ENCODE results near the gene MAK. TPM values are rescaled to one million over a fixed set of nuclear protein-coding genes. Genes with fewer than 3 reads are reported as not detected.
A peak's percentile ranks its signal among the peaks of the same experiment; 100 is the strongest.
"Not testable (repeated sequence)": the region's sequence is repeated elsewhere in the genome, so short reads cannot be mapped to it uniquely, and the experiment has no call there.

Gene MAK
- total RNA-seq, 1 donor from 2014 or later = 0.10 TPM

GRCh38 chr6:10725044-10725443 is 113.3 kb downstream of the MAK start:
- DNase-seq (ENCODE audit: low read depth) = no peak

- DNase-seq (ENCODE audit: low read depth) = peak; percentile 16
Observed at GRCh38 chr6:10723567-10723881, 114.8 kb downstream of the MAK start.

- DNase-seq (ENCODE audit: low read depth) = peak; percentile 95
Observed at GRCh38 chr6:10722820-10723566, 115.3 kb downstream of the MAK start, which contains the start of gene TMEM14C. Gene TMEM14C (plus strand): TSS chr6:10723070. CDS start chr6:10724614, 1,544 bp downstream.

- no peak for DNase-seq (ENCODE audit: low read depth)
Observed at GRCh38 chr6:10722570-10722819, 115.8 kb downstream of the MAK start.

- no peak for DNase-seq (ENCODE audit: low read depth)
Observed at GRCh38 chr6:10721850-10722569, 116.3 kb downstream of the MAK start.

- DNase-seq (ENCODE audit: low read depth) = not testable (repeated sequence)
Observed at GRCh38 chr6:10720960-10721849, 117.1 kb downstream of the MAK start.

- no peak for DNase-seq (ENCODE audit: low read depth)
Observed at GRCh38 chr6:10720265-10720959, 117.9 kb downstream of the MAK start.

GRCh38 chr6:10719964-10720264 is 118.4 kb downstream of the MAK start:
- no peak for DNase-seq (ENCODE audit: low read depth)

- DNase-seq (ENCODE audit: low read depth) = peak; percentile 16
Observed at GRCh38 chr6:10719296-10719963, 118.9 kb downstream of the MAK start.

- no peak for DNase-seq (ENCODE audit: low read depth)
Observed at GRCh38 chr6:10713962-10714361, 124.4 kb downstream of the MAK start.

Other genes starting within 250 kb of the MAK start
- gene C6orf52, start 143.9 kb downstream of the MAK start, total RNA-seq = 1.4 TPM in 1 of 2 replicates, not detected in the other
- 20.3 and 31.3 TPM in 2 replicates for gene PAK1IP1, start 143.6 kb downstream of the MAK start, total RNA-seq
- 108 and 255 TPM in 2 replicates for gene TMEM14C, start 115.5 kb downstream of the MAK start, total RNA-seq
- 85.8 and 191 TPM in 2 replicates for gene TMEM14B, start 90.7 kb downstream of the MAK start, total RNA-seq
- not detected in 2 replicates for gene GCM2, start 43.5 kb upstream of the MAK start, total RNA-seq
- 0.35 and 0.52 TPM in 2 replicates for gene SYCP2L, start 48.5 kb upstream of the MAK start, total RNA-seq
- under 0.01 and 0.05 TPM in 2 replicates for gene ELOVL2, start 205.8 kb upstream of the MAK start, total RNA-seq

Measured in renal cortical epithelial cell (primary cell).